ENCODE results near the gene FAM53B. TPM values are rescaled to one million over a fixed set of nuclear protein-coding genes. Genes with fewer than 3 reads are reported as not detected.

Gene FAM53B
- total RNA-seq, 1 experiment from 2014 or later = 13.7 TPM

DNA sequence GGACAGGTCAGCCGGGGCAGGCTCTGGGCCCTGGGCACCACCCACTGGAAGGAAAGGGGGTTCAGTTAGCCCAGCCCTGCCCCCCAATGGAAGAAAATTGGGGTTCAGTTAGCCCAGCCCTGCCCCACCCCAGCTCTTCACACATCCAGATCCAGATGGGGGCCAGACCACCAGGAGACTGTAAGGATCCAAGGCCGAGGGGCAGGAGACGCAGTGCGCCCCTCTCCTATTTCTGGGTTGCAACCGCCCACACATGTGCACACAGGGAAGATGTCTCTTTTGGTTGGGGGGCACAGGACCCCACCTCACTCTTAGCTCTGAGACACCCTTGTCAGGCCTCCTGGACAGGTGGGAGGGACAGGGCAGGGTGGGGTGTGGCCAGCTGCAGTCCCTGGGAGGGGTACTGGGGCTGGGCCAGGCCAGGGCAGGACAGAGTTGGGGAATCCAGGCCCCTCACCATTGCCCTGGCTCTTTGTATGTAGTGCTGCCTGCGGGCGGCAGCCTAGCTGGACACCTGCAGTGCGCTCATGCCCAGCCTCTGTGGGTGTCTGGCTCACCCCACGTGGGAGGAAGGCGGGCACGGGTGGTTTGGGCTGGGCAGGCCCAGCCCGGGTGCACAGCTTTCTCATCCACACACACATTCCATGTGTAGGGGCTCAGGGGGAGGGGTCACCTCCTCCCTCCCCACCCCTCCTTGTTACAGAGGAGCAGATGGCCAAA is 141.4 kb downstream of the FAM53B start:
- H3K9me3 ChIP-seq = no peaks in the 10 kb centered on the region
- CTCF ChIA-PET = no interaction called here
- H3K4me1 ChIP-seq = no peaks in the 10 kb centered on the region
- POLR2A ChIA-PET = no interaction called here
- no peak overlapping the region for H3K27ac Mint-ChIP-seq (ENCODE audit: unreplicated experiment)
- H3K36me3 ChIP-seq (ENCODE audit: control insufficient read depth, insufficient read depth, low read length) = no peaks in the 10 kb centered on the region
- no peaks in the 10 kb centered on the region for H3K9me3 Mint-ChIP-seq (ENCODE audit: unreplicated experiment)
- H3K27me3 Mint-ChIP-seq (ENCODE audit: insufficient read depth, unreplicated experiment) = no peaks in the 10 kb centered on the region
- no peaks in the 10 kb centered on the region for H3K27me3 ChIP-seq (replicated peaks; ENCODE audit: control insufficient read depth, insufficient read depth, low read length)
- TF ChIP-seq, protein P1, sequence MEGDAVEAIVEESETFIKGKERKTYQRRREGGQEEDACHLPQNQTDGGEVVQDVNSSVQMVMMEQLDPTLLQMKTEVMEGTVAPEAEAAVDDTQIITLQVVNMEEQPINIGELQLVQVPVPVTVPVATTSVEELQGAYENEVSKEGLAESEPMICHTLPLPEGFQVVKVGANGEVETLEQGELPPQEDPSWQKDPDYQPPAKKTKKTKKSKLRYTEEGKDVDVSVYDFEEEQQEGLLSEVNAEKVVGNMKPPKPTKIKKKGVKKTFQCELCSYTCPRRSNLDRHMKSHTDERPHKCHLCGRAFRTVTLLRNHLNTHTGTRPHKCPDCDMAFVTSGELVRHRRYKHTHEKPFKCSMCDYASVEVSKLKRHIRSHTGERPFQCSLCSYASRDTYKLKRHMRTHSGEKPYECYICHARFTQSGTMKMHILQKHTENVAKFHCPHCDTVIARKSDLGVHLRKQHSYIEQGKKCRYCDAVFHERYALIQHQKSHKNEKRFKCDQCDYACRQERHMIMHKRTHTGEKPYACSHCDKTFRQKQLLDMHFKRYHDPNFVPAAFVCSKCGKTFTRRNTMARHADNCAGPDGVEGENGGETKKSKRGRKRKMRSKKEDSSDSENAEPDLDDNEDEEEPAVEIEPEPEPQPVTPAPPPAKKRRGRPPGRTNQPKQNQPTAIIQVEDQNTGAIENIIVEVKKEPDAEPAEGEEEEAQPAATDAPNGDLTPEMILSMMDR (IDR thresholded peaks at IDR 0.05; ENCODE audit: insufficient read depth in 1 of 2, low read depth in 1 of 2, low read length in 1 of 2, severe bottlenecking in 1 of 2, unreplicated experiment in 1 of 2) = no peak
- intact Hi-C loops (cut with micrococcal nuclease; ENCODE audit: unreplicated experiment) = no loop called here
- no TSS peak for BruUV-seq (replicated peaks)
- H3K36me3 Mint-ChIP-seq (ENCODE audit: insufficient read depth, unreplicated experiment) = peaks cover 5% of the 10 kb centered on the region
- DNase-seq = no peak
- H3K4me1 Mint-ChIP-seq (ENCODE audit: low read depth, unreplicated experiment) = no peaks in the 10 kb centered on the region
- H3K4me3 ChIP-seq (ENCODE audit: low read depth, low read length) = no peak overlapping the region
- H3K4me3 Mint-ChIP-seq (ENCODE audit: unreplicated experiment) = no peak overlapping the region

DNA sequence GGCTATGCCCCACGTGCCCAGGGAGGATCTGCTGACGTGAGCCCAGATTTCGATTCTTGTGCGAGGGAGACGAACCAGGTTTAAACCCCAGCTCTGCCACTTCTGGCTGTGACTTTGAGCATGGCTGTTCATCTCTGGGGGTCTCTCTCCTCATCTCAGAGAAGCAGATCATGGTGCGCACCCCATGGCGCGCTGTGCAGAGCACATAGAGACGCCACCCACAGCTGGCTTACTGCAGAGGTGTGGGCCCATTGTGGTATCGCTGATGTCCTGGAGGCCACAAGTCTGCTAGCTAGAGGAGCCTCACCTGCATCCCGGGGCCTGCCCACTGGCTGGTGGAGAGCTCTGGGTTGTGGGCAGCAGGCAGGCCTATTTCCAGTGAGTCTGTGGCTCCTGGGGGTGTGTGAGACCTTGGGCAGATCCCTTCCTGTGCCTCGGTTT is 142.0 kb downstream of the FAM53B start:
- ChIA-PET CTCF (interaction anchor here (0.6 kb wide), 1 partner anchor 12 kb away, joined by 3 read pairs; no protein-coding TSS in a partner anchor), POLR2A (interaction anchor here (0.6 kb wide), 1 partner anchor 1724 kb away, joined by 3 read pairs; no protein-coding TSS in a partner anchor)
- no peak overlapping the region for H3K4me3 Mint-ChIP-seq (ENCODE audit: unreplicated experiment)
- Histone ChIP-seq H3K36me3 (ENCODE audit: control insufficient read depth, insufficient read depth, low read length) (no peaks in the 10 kb centered on the region), H3K9me3 (no peaks in the 10 kb centered on the region), H3K4me1 (peaks cover 4% of the 10 kb centered on the region), H3K4me3 (ENCODE audit: low read depth, low read length) (no peak overlapping the region), H3K27me3 (replicated peaks; ENCODE audit: control insufficient read depth, insufficient read depth, low read length) (no peaks in the 10 kb centered on the region)
- no peak overlapping the region for H3K27ac Mint-ChIP-seq (ENCODE audit: unreplicated experiment)
- peaks cover 5% of the 10 kb centered on the region for H3K36me3 Mint-ChIP-seq (ENCODE audit: insufficient read depth, unreplicated experiment)
- intact Hi-C loops (cut with micrococcal nuclease; ENCODE audit: unreplicated experiment) = no loop called here
- no peaks in the 10 kb centered on the region for H3K4me1 Mint-ChIP-seq (ENCODE audit: low read depth, unreplicated experiment)
- H3K27me3 Mint-ChIP-seq (ENCODE audit: insufficient read depth, unreplicated experiment) = no peaks in the 10 kb centered on the region
- H3K9me3 Mint-ChIP-seq (ENCODE audit: unreplicated experiment) = no peaks in the 10 kb centered on the region
- TF ChIP-seq, protein P1 (IDR thresholded peaks at IDR 0.05; ENCODE audit: insufficient read depth in 1 of 2, low read depth in 1 of 2, low read length in 1 of 2, severe bottlenecking in 1 of 2, unreplicated experiment in 1 of 2) = no peak
- no TSS peak for BruUV-seq (replicated peaks)
- DNase-seq = no peak

DNA sequence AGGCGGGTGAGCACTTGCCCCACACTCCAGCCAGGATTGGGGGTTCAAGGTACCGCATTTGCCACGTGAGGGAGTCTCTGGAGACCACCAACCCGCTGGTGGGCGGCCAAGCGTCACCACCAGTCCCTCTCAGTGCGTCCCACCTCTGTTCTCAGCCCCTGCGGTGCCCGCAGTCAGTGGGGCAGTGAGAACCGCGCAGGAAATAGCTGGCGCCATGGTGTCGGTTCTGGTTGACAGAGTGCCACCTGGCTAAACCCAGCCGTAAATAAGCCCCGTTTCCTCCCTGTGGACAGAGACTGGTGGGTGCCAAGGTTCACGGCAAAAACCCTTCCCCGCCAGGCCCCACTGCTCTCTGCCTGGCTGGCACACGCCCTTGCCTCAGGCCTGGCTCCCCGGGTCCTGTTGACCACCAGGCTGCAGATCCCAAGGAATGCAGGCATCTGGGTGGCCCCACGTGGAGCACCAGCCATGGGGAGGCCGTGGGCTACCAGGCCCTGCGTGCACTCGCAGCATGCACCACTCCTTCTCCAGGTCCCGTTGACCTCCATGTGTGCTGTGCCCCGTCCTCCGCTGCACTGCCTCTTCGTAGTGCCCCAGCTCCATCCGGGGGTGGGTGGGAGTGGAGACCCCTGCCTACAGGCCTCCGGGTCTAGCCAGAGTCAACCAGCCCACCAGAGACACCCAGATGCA is 142.6 kb downstream of the FAM53B start:
- no TSS peak for BruUV-seq (replicated peaks)
- H3K27me3 ChIP-seq (replicated peaks; ENCODE audit: control insufficient read depth, insufficient read depth, low read length) = no peaks in the 10 kb centered on the region
- Mint-ChIP-seq H3K4me3 (ENCODE audit: unreplicated experiment) (no peak overlapping the region), H3K27ac (ENCODE audit: unreplicated experiment) (no peak overlapping the region), H3K27me3 (ENCODE audit: insufficient read depth, unreplicated experiment) (no peaks in the 10 kb centered on the region), H3K36me3 (ENCODE audit: insufficient read depth, unreplicated experiment) (peaks cover 5% of the 10 kb centered on the region), H3K4me1 (ENCODE audit: low read depth, unreplicated experiment) (no peaks in the 10 kb centered on the region), H3K9me3 (ENCODE audit: unreplicated experiment) (no peaks in the 10 kb centered on the region)
- CTCF ChIA-PET = interaction anchor here (0.6 to 0.7 kb wide), 2 partner anchors 11 to 92 kb away, joined by 3 to 4 read pairs; no protein-coding TSS in a partner anchor
- TF ChIP-seq, protein P1 (IDR thresholded peaks at IDR 0.05; ENCODE audit: insufficient read depth in 1 of 2, low read depth in 1 of 2, low read length in 1 of 2, severe bottlenecking in 1 of 2, unreplicated experiment in 1 of 2) = no peak
- POLR2A ChIA-PET = interaction anchor here (0.6 kb wide), 1 partner anchor 1723 kb away, joined by 3 read pairs; no protein-coding TSS in a partner anchor
- intact Hi-C loops (cut with micrococcal nuclease; ENCODE audit: unreplicated experiment) = no loop called here
- no peak for DNase-seq
- no peaks in the 10 kb centered on the region for H3K36me3 ChIP-seq (ENCODE audit: control insufficient read depth, insufficient read depth, low read length)
- H3K4me1 ChIP-seq = peaks cover 9% of the 10 kb centered on the region
- no peaks in the 10 kb centered on the region for H3K9me3 ChIP-seq
- H3K4me3 ChIP-seq (ENCODE audit: low read depth, low read length) = no peak overlapping the region
